GM15510 (cell line): ENCODE results near the gene CAMK2N1.

ENCODE experiments used
- POLR2A ChIP-seq: IDR thresholded peaks from 3 replicates; pipeline ENCODE4 v1.6.1; 2011; ENCODE audit warnings: borderline replicate concordance; ENCODE audit not compliant: insufficient read length; ENCODE audit errors: extremely low read depth

Gene CAMK2N1

DNA sequence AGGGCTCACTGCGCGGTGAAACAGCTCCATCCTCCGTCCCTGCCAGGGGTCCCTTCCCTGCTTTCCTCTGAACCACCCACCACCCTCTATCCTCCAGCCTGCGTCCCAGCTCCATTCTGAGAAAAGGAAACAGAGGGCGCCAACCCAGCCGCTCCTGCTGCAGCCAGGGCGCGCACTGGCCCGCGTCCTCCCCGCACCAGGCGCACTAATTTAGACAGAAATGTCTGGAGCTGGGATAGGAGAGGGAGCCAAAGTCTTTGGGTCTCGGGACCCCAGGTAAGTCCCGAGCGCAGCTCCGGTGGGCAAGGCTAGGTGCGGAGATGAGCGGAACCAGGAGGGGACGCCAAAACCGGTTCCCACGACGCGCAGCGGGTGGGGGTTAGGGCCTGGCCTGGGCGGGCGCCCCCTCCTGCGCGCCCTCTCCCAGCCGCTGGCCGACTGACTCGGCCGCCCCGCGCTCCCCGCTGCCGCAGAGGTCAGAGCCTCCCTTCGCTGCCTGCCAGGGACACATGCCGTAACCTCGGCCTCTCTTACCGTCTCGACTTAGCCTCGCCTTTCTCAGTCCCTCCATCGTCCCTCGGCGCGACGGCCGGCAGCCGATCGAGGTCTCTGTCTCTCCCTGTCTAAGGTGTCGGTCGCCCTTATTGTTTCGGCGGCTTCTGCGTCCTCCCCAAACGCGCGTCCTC is 2.0 kb downstream of the CAMK2N1 start:
- TF ChIP-seq POLR2A = no peak

DNA sequence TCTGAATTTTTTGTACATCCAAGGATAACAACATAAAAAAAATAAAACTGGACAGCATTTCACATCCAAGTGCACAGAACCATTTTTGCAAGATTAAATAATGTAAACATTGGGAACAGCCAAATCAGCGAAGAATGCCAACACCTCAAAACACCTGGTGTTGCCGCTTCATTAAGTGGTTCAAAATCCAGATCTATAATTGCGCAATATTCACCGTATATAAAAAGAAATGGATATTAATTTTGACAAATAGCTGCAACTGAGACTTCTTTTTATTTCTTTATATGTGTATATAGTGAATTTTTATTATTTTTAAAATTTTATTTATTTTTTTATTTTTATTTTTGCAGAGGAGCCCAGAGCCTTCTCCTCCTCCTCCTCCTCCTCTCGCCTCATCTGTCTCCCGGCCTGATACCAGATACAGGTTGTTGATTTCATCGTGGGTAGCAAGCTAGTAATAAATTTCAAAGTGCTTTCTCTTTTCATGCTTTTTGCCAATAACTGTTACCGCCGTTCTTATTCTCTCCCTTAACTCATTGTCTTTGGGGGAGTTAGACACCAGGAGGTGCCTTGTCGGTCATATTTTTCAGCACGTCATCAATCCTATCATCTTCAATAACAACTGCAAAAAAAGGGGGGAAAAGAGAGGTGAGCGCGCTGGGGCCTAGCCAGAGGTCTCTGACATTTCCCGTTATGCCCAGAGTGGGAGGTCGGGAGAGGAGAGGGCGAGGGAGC is 2.7 kb downstream of the CAMK2N1 start:
- TF ChIP-seq POLR2A = no peak

DNA sequence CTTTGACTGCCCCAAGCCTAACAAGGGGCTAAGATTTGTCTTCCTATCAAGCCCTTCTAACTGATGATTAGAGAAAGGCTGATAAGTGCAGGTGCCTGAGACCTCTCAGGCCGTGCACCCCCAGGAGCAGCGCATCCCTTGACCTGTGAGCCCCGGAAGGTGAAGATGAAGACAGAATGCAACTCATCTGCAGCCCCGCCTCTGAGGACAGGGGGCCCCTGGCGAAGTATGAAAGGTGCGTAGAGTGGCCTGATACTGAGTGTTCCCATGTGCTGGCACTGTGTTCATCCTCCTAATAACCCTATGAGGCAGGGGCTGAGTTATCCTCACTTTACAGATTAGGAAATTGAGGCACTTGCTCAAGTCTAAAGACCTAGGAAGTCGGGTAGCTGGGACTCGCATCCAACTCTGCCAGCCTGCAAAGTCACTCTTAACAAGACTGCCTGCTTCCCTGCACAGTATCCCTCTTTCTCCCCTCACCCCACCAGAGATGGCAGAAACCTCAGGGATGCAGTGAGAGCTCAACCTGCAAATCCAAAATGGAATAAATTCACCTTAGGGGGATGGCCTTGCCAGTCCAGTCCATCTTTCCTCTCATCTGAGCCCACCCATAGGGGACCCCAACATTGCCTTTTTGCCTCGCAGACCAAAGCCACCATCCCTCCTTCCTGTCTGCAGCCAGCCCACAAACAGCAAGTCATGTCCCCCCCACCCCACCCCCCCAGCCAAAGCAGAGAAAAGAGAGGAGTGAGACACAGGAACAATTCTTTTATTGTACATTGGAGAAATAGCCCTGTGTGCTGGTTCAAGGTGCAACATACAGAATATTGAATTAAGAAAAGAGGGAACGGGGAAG is 4.1 kb downstream of the CAMK2N1 start:
- TF ChIP-seq POLR2A = no peak

DNA sequence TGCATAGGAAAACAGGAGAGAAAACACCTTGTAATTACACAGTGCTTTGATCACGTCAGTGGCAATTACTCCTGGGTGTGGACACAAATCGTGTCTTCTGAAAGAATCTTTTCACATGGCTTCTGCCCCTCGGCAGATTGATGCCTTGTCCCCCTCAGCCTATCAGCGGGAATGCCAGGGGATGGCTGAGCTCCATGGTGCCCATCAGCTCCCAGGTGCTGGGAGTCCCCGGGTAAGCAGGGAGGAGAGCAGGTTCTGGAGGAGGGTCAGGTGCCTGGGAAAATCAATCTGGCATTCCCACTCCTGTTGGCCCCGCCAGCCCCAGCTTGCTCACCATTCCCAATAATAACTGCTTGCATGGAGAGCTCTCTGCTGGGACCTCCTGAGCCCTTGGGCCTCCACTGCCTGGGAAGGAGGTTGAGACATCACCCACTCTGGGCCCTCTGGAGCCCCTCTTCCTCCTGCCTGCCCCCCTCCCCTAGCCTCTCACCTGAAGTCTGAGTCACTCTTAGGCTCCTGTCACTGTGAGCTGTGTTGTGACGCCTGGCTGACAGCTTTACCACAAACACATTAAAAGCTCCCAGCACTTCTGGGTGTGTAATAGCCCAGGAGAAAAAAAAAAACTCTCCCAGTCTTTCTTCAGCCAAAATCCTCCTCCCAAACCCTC is 4.9 kb downstream of the CAMK2N1 start:
- no peak for TF ChIP-seq POLR2A

DNA sequence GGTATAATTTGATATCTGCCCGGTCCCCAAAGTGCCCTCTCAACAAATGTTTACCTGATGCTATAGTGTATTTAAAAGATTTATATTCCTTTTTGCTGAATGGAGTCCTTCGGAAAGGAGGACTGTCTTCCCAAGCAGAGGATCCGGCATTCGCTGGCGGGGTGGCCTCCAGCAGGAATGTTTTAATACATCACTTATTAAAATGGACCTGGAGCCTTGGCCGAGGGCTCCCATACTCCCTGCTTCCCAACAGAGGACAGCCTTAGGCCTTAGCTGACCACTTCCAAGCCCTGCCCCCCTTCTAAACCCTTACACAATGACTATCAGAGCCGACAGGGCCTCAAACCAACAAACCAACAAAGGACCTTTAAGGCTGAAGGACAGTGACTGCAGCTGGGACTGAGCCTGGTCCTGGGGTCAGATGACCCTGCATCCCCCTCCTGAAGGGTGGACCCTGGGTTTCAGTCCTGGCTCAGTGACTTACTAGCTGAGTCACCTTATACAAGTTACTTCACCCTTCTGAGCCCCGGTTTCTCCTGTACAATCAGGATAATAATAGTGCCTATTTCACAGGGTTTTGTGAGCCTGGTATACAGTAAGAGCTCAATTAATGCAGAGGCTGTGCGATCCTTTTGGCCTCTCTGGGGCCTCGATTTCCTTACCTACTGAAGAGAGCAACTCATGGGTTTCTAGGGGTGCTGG is 5.6 kb downstream of the CAMK2N1 start:
- no peak for TF ChIP-seq POLR2A

DNA sequence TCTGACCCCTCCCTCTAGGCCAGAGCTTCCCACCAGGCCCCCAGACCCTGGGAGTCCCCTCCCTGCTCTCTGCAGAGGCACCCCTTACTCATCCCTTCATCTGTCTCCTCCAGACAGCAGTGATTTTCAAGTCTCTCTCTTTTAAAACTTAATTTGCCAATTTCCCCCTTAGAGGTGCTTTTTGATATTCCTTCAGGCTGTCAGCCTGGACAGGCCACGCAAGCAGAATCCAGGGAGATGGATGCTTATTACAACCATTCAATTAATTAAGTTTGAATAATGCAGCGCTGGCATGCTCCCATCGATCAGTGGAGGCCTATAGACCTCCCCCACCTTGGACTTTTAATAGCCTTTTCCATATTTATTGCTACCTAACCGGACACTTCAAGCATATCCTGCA is 6.2 kb downstream of the CAMK2N1 start:
- TF ChIP-seq POLR2A = no peak

DNA sequence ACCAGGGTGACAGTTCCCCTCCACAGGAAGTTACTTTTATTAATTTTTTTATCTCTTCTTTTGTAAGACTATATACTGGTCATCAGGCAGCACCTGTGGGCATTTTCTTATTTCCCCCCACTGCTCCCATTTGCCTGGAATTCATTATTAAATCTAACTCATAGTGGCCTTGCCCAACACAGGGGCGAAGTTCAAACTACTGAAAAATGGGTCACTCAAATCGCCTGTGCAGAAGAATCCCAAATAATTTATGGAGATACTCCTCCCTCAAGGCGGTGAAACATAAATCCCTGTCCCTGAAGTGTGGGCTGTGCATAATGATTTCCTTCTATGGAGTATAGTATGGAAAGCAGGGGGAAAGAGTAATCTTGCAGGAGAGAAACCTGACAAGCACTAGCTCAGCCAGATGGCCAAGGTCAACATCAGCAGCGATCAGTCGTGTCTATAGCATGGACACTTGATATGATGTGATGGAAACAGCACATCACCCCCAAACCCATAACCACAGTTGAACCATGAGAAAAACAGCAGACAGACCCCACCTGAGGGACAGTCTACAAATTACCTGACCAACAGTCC is 7.9 kb downstream of the CAMK2N1 start:
- TF ChIP-seq POLR2A = no peak

DNA sequence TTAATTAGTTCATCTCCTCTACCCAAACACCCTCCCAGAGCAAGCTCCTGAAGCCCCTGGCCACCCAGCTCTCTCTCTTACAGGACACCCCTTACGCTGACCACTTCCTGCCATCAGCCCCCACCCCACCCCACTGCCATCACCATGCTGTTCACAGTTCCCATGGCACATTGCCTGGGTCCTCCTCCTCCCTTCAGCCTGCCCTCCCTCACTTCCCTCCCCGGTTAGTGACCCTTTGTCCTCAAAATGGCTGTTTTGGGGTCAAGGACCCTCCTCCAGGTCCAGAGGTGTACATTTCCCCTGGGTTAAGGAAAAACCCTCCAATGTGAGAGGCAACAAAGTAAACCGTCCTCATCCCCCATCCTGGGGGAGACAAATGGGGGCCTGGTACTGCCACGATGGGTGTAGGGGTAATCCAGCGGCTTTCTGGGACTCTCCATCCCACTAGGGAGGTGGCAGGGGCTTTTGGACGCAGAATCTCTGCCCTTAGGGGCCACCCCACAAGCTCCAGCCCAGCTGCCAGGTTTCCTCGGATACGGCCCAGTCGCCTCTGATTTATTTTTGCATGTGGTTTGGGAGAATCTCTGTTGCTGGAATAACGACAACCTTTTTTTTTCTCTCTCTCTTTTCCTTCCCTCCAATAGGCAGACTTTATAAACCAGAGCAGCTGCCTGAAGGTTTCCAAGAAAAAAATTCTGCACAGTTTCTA is 8.5 kb downstream of the CAMK2N1 start:
- no peak for TF ChIP-seq POLR2A

DNA sequence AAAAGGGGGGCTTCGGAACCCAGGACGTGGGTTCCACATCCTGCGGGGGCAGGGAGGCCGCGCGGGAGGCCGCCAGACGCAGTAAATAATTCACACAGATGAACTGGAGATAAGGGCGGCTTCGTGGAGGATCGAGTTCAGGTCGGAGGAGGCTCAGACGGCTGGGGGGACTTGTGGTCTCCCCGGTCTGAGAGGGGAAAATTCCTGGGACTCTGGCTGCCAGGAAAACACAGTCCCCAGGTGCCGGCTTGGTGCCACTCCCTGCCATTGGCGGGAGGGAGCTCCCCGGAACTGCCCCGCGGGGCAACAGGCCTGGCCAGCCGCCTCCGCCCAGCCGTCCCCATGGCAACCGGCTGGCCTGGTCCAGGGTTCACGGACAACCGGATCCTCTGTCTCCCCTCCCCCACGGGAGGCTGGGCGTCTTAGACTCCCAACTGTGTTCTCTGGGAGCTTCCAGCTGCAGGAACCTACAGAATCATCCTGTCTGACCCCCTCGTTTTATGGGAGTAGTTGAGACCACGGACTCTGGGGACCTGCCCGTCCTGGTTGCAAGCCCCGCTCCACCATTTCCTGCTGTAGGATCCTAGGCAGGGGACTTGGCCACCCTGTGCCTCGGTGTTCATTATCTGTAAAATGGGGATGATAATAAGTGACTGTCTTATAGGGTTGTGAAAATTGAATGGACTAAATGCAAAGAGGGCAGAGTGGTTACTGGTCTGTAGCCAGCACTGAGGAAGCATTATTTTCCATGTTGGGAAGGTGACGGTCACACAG is 9.6 kb downstream of the CAMK2N1 start:
- TF ChIP-seq POLR2A = no peak

DNA sequence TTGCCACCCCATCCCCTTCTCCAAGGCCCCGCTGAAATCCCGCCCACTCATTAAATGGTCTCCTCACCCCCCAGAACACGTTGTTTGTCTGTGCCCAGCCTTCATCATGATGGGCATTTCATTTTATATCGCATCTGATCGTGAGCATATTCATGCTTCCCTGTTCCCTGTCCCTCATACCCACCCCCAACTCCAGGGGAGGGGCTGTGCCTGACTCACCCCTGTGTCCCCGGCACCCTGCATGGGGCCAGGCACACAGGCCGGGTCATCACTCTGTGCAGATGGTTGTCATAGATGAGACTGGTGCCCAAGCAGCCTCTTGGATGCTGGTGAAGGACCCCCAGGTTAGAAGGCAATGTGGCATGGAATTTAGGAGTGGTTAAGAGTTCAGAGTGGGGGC is 11.0 kb downstream of the CAMK2N1 start:
- TF ChIP-seq POLR2A = no peak

DNA sequence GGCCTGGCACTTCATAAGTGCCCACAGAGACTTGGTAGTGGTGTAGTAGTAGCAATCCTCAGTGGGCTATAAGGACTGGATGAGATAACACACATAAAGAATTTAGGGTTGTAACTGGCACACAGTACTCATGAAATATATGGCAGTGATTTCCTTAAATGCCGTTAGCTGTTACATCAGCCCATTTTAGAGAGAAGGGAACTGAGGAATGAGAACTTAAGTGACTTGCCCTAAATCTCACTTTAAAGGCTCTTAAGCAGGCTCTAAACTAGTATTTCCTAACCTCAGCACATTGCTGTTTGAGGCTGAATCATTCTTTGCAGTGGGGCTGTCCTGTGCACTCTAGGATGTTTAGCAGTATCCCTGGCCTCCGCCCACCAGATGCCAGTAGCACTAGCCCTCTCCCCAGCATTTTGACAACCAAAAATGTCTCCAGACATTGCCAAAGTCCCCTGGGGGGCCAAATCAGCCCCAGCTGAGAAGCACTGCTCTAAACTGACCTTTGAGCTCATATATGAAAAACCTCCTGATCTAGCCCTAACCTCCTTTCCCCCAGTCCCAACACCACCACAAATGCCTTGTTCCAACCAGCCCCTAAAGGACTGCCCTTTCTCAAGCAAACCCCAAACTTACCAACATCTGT is 11.6 kb downstream of the CAMK2N1 start:
- no peak for TF ChIP-seq POLR2A

DNA sequence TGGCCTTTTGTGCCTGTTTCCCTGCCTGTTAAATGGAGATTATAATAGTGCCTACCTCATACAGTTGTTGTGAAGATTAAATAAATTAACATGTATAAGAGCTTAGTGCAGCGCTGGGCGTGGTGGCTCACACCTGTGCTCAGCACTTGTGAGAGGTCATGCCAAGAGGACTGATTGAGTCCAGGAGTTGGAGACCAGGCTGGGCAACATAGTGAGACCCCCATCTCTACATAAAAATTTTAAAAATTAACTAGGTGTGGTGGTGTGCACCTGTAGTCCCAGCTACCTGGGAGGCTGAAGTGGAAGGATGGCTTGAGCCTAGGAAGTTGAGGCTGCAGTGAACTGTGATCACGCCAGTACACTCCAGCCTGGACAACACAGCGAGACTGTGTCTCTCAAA is 12.1 kb downstream of the CAMK2N1 start:
- no peak for TF ChIP-seq POLR2A
